Smooth muscle cell of the pulmonary artery (primary cell): ENCODE results near the gene TMIGD1. TPM values are rescaled to one million over a fixed set of nuclear protein-coding genes. Genes with fewer than 3 reads are reported as not detected.

ENCODE experiments used
- total RNA-seq: library from RNA; depleted of rRNA; stranded (reverse); fragments of >200 nt; gene quantifications from 2 replicates; pipeline ENCODE4 v1.2.3, GENCODE V29; 2014

TMIGD1 gene, protein sequence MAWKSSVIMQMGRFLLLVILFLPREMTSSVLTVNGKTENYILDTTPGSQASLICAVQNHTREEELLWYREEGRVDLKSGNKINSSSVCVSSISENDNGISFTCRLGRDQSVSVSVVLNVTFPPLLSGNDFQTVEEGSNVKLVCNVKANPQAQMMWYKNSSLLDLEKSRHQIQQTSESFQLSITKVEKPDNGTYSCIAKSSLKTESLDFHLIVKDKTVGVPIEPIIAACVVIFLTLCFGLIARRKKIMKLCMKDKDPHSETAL
- total RNA-seq: not detected in 2 replicates

DNA sequence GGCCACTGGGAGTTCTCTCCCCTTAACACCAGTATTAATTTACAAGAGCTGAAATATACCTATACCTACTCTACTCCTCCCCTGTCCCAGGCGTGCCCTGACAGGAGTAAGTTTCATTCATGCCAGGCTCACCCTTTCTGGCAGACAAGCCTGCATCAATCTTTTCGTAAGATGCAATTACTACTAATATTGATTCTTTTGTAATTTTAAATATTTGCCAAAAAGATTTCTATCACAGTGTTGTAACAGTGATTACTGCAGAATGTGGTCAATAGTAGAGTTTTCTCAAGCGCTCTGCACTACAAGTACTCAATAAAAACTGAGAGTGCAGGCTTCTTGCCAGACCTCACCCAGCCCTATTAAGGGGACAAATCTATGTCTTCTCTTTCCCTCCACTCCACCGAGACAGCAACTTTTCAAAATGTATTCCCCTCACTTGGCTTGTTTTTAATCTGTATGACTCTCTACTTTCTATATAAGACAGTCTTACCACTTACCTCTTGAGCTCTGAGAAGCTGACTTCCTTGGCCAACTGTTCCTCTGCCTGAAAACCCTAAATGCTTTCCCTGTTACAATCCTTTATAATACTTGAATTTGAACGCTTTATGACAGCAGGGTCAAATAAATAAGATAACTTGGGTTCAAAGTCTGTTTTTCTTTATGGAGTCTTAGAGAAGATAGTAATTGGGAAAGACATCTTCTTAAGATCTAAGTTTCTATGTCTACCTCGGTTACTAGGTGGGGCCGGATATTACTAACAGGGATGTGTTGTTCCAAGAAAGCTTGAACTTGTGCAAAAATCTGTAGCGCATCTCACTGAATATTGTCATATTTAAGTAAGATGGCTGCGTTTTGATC is at the start of gene TMIGD1:
Gene TMIGD1, minus strand, starts transcription at position 555 of the 858 bp plus-strand sequence. CDS start 1,924 bp downstream, outside the sequence.

DNA sequence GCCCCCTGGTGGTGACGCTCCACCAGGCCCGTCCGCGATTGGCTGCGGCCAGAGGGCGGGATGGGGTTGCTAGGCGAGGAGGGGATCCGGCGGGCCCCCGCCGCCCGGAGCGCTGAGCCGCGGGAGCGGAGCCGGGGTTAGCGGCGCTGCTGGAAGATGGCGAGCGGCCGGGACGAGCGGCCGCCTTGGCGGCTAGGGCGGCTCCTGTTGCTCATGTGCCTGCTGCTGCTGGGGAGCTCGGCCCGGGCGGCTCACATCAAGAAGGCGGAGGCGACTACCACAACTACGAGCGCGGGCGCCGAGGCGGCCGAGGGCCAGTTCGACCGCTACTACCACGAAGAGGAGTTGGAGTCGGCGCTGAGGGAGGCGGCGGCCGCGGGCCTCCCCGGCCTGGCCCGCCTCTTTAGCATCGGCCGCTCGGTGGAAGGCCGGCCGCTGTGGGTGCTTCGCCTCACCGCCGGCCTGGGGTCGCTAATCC is 45.0 kb upstream of the TMIGD1 start, which contains the start of gene CPD:
Gene CPD, plus strand, starts transcription at position 103 of the 478 bp plus-strand sequence. Its CDS starts 54 bp downstream, at position 157.

DNA sequence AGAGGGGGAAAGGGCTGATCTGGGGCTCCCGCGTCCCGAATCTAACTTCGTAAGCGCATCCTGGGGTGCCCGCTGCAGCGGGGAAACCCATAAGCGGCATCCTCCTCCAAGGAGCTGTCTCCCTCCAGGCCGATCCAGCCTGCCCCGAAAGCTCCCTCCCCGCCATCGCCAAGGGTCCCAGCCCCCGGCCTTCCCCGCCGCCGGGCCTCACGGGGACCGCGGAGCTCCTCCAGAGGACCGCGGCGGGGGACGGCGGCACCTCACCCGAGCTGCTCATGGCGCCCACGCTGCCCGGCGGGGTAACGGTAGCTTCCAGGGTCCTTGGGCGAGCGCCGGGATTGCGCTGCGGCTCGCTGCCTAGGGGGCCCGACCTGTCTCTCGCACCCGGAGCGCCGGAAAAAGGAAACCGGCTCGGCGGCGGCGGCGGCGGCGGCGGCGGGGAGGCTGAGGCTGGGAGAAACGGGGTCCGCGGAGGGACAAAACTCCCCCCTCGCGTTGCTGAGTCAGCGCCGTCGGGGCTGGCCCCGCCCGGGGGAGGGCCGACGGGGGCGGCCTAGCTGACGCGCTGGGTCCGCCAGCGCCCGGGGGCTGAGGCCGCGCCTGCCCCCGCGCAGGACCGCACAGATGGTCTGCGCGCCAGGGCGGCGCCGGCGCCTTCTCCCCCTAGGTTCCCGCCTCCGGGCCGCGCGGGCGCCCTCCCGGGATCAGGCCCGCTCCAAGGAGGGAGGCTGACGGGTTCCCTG is 42.1 kb downstream of the TMIGD1 start, which contains the start of gene BLMH:
Gene BLMH, minus strand, starts transcription at position 402 of the 743 bp plus-strand sequence. Its CDS starts 125 bp downstream, at position 277.

Other genes with a start within 250 kb of the TMIGD1 start
- 15.2 and 16.7 TPM in 2 replicates for gene NSRP1, start 217.2 kb downstream of the TMIGD1 start, total RNA-seq
- gene SLC6A4, start 98.4 kb downstream of the TMIGD1 start, total RNA-seq: 3.9 and 4.0 TPM in 2 replicates
- 31.9 and 35.5 TPM in 2 replicates for gene BLMH, start 42.1 kb downstream of the TMIGD1 start, total RNA-seq
- 201 and 212 TPM in 2 replicates for gene CPD, start 44.9 kb upstream of the TMIGD1 start, total RNA-seq
- 30.9 and 33.6 TPM in 2 replicates for gene GOSR1, start 143.4 kb upstream of the TMIGD1 start, total RNA-seq